ENCODE measurements around the gene SGCD.

The SGCD gene

DNA sequence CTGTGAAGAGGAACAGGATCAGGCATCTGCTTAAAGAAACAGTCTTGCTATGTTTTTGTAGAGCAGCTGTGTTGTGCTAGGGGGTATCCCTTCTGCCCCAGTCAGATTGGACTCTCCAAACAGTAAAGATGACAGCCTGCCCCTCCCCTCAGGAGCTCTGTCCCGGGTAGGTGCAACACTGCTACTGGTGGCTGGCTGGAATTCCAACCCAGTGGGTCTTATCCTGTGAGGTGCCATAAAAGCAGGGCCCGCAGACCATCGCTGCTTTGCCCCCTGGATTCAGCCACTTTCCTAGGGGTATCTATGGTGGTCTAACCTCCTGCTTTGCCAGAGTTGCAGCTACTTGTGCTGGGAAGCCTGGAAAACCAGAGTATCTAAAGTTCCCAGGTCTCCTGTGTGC is 408.5 kb downstream of the SGCD start:
- ChIA-PET CTCF (interaction anchor here (0.7 kb wide), 1 partner anchor 863 kb away, joined by 5 read pairs; no protein-coding TSS in a partner anchor), POLR2A (ENCODE audit: low non-redundant PET) (no interaction called here)
- no peak for DNase-seq (ENCODE audit: low spot score)
- H3K27ac ChIP-seq = no peak overlapping the region
- TF ChIP-seq, protein P1, sequence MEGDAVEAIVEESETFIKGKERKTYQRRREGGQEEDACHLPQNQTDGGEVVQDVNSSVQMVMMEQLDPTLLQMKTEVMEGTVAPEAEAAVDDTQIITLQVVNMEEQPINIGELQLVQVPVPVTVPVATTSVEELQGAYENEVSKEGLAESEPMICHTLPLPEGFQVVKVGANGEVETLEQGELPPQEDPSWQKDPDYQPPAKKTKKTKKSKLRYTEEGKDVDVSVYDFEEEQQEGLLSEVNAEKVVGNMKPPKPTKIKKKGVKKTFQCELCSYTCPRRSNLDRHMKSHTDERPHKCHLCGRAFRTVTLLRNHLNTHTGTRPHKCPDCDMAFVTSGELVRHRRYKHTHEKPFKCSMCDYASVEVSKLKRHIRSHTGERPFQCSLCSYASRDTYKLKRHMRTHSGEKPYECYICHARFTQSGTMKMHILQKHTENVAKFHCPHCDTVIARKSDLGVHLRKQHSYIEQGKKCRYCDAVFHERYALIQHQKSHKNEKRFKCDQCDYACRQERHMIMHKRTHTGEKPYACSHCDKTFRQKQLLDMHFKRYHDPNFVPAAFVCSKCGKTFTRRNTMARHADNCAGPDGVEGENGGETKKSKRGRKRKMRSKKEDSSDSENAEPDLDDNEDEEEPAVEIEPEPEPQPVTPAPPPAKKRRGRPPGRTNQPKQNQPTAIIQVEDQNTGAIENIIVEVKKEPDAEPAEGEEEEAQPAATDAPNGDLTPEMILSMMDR (conservative IDR thresholded peaks at IDR 0.05; ENCODE audit: low read depth) = no peak

DNA sequence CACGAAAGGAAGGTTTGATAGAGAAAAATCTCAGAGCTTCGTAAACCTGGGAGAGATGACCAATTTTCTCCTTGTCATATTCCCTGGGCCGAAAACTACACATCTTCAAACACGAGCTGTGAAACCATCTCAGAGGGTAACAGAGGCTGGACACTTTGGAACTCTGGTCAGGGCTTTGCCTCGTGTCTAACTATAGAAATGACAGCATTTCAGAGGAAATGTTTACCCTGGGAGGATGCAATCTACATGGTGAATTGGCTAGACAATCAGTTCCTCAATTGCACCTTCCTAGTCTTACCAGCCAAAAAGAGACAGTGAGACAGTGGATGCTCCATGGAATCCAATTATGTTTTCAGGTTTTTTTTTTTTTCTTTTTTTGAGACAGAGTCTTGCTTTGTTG is 414.6 kb downstream of the SGCD start:
- CTCF ChIA-PET = no interaction called here
- POLR2A ChIA-PET (ENCODE audit: low non-redundant PET) = no interaction called here

DNA sequence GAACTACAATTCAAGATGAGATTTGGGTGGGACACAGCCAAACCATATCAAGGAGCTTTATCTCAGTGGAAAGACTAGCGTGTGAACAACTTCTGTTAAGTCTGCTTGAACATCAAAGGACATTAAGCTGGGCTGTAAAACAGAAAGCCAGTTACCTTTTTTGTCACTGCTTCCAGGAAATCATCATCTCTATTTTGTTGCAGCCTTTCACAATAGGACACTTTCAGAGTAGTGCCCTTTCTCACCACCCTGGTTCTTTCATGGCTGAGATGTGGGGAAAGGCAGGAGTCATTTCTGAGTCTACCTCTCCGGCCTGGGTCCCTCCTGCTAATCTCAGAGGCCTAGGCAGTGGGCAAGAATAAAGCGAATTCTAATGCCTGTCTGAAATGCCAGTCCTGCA is 426.9 kb downstream of the SGCD start:
- no peak overlapping the region for H3K27ac ChIP-seq
- ChIA-PET POLR2A (ENCODE audit: low non-redundant PET) (no interaction called here), CTCF (no interaction called here)
- DNase-seq (ENCODE audit: low spot score) = no peak
- TF ChIP-seq, protein P1 (conservative IDR thresholded peaks at IDR 0.05; ENCODE audit: low read depth) = no peak

More for the DNA sequence above, 414.6 kb downstream of the SGCD start:
- H3K27ac ChIP-seq = no peak overlapping the region
- no peak for DNase-seq (ENCODE audit: low spot score)
- TF ChIP-seq, protein P1 (conservative IDR thresholded peaks at IDR 0.05; ENCODE audit: low read depth) = no peak

DNA sequence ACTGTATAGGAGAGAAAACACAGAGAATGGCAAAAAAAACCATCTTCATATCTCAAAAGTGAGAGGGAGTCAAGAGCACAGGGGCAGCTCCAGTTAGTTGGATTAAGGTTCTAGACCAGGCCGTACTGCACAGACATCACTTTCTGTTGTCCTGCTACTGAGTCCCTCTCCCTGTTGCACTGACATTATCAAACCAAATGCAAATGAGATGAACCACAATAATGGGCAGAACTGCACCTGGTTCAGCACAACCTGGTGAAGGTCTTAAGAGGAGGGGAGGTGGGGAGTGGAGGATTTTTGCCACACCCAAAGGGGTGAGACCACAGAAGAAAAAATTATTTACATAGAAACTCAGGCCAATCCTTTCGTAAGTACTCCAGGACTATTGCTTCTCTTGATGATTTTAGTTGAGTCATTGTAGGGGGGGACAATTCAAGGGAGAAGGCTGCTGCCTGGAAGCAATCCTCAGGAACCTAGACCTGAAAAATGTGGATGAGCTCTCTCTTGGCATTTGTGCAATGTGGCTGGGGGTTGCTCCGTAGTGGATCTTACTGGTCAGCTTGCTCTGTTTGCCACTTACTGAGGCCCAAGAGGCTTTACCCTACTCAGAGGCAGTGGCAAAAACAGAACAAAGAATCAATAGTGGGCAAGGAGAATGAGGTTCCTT is 428.6 kb downstream of the SGCD start:
- TF ChIP-seq, protein P1 (conservative IDR thresholded peaks at IDR 0.05; ENCODE audit: low read depth) = no peak
- DNase-seq (ENCODE audit: low spot score) = no peak
- CTCF ChIA-PET = no interaction called here
- POLR2A ChIA-PET (ENCODE audit: low non-redundant PET) = no interaction called here
- no peak overlapping the region for H3K27ac ChIP-seq

DNA sequence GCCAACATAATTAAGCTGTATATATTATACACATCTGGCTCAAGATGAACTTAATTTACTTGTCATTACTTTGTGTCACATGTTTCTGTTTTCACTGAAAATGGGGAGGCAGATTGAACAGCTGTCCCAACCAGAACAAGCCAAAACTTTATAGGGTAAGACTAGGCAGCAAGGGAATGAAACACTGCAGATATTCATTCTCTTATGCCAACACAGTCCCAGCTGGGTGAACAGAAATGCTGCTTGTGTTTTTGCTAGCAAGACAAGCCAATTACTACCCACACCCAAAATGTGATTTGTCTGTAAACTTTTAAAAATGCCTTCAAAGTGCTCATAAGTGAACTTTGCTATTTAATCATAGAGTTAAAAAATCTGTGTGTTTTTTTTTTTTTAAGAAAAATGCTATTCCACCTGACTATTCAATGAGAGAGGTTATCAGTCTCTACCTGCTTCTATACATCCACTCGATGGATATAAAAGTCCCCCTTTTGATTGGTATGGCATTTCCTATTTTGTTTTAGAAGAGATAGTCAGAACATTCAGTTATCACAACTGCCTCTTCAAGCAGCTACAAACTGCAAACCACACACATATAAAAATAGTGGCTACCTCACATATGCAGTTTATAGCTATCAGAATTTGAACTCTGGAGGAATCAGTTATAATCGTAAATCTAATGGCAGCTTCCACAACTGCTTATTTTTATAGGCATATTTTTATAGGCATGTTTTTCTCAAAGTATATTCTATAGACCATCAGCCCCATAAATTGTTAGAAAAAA is 431.2 kb downstream of the SGCD start:
- TF ChIP-seq, protein P1 (conservative IDR thresholded peaks at IDR 0.05; ENCODE audit: low read depth) = no peak
- H3K27ac ChIP-seq = no peak overlapping the region
- CTCF ChIA-PET = no interaction called here
- POLR2A ChIA-PET (ENCODE audit: low non-redundant PET) = no interaction called here
- DNase-seq (ENCODE audit: low spot score) = no peak

DNA sequence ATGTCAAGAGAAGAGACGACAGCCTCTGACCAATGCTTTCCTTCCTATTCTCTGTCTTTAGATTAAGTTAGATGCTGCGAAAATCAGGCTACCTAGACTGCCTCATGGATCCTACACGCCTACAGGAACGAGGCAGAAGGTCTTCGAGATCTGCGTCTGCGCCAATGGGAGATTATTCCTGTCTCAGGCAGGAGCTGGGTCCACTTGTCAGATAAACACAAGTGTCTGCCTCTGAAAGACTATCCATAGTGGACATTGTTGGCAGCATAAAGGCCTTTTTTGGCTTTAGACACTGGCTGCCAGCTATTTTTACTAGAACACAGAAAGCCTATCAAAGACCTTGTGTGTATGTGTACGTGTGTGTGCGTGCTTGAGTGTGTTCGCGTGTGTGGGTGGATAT is 432.2 kb downstream of the SGCD start:
- DNase-seq (ENCODE audit: low spot score) = no peak
- TF ChIP-seq, protein P1 (conservative IDR thresholded peaks at IDR 0.05; ENCODE audit: low read depth) = no peak
- ChIA-PET CTCF (no interaction called here), POLR2A (ENCODE audit: low non-redundant PET) (no interaction called here)
- no peak overlapping the region for H3K27ac ChIP-seq

Measured in RWPE1 (cell line).